GM19351 (cell line): ENCODE data around the gene PTGR2.
"Not testable (repeated sequence)": the region's sequence is repeated elsewhere in the genome, so short reads cannot be mapped to it uniquely, and the experiment has no call there.

Source experiments
- ATAC-seq: cut with Tn5 transposase; IDR thresholded peaks from one replicate; pipeline ENCODE4 v1.9.1; 2021; ENCODE audit warnings: mild to moderate bottlenecking, moderate library complexity; ENCODE audit not compliant: unreplicated experiment

The PTGR2 gene

DNA sequence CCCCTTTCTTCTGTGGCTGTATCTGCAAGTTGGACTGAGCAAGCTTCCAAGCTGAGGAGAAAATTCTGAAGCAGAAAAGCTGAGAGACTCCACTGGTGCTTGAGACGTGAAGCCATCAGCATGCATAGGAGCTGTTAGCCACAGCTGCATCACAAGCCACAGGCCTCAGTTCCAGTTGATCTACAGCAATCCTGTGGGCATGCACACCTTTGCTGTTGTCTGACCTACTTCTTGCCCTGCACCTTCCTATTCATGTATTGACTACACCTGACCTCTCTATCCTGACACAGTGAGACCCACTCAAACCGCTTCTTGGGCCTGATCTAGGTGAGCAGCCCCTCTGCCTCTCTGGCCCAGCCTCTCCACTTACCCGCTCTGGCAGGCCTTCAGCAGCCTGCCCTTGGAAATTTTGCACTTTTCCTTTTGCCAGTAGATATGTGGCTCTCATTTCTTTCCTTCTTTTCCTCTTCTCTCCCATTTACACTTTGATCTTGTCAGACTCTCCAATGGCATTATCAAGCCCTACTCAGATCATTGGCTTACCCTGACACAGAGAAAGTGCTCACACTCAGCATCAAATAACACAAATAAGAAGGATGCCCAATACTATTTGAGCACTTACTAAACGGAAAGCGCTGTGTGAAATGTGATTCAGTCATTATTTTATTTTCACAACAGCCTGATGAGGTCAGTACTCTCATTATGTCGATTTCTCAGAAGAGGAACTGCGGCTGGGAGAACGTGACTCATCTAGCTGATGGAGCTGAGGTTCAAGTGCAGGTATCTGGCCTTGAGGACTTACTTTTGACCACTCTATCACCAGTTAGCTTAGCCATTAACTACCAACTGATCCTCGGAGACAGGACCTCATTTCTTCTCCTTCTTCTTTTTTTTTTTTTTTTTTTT is 21.9 kb upstream of the PTGR2 start:
- ATAC-seq, result peak; percentile 81

DNA sequence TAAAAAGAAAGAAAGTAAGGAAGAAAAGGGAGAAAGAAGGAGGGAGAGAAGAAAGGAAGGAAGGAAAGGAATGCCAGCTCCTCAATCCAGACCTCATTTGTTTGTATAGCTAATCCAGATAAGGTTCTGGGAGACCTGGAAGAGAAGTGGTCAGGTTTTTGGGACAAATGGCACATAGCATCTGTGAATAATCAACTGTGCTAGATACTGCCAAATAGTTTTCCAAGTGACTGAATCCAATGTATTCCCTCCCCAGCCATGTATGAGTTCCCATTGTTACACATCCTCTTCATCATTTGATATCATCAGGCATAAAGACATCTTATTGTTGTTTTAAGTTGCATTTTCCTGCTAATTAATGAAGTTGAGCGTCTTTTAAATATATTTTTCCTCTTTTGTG is 18.6 kb upstream of the PTGR2 start:
- no peak for ATAC-seq

DNA sequence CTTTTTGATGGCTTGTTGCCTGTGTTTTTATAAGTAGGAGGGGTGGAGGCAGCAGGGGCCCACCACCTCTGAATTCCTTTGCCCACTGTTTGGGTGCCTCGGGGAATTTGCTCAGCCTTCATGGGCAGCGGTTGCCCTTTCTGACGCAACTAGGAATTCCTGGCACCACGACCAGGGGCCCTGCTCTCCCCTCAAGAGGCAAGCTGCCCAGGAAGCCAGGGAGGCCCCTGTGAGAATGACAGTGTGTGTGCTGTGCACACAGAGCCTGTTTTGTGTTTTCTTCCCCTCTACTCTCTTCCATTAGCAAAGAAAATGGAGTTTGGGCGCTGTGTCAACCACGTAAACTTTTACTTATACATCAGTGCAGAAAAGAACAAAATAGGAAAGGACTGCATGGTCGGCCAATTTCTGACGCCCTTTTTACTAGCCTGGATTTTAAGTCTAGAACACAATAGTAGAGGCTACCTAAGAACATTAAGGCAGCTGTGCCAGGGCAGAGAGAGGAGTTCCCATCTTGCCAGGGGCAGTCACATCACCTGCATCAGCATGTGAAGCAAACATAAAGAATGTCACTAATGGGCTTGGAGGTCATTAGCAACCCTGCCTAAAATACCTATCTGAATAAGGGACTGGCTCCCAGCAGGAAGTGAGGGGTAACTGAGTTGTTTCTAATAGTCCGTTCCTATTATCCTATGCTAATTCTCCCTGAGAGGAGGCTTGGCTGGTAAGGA is 17.9 kb upstream of the PTGR2 start:
- no peak for ATAC-seq

DNA sequence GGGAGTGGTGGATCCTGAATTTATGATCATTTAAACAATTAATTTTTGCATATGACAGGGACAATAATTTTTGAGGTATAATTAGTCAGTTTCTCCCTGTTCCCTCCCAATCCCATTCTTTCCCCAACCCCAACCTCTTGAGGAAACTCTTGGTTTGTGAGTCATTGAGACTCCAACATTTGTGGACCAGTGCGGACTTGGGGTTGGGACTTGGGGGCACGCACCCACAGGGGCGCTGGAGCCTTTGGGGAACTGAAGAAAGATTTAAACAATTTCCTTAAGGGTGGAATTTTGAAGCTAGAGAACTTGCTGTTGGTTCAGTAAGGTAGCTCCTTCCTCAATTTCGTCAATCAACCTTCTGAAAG is 17.4 kb upstream of the PTGR2 start:
- no peak for ATAC-seq

DNA sequence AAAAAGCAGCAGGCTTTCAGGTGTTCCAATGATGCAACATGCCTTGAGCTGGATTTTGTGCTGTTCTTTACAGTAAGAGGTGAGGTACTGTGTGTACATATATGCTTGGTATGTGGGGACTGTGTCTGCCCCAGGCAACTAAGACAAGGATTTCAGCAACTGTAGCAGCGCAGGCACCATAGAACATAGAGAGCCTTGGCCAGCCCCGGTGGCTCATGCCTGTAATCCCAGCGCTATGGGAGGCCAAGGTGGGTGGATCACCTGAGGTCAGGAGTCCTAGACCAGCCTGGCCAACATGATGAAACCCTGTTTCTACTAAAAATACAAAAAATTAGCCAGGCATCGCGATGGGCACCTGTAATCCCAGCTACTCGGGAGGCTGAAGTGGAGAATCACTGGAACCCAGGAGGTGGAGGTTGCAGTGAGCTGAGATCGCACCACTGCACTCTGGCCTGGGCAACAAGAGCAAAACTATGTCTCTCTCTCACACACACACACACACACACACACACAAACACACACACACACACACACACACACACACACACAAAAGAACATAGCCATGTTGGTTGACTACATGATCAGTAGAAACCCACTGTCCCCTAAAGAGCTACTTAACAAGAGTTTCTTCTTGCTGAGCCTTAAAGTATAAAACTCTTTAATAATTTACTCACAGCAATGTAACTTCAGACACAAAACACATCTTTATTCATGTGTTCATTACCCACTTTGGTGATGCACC is 13.2 kb upstream of the PTGR2 start:
- not testable (repeated sequence) for ATAC-seq

DNA sequence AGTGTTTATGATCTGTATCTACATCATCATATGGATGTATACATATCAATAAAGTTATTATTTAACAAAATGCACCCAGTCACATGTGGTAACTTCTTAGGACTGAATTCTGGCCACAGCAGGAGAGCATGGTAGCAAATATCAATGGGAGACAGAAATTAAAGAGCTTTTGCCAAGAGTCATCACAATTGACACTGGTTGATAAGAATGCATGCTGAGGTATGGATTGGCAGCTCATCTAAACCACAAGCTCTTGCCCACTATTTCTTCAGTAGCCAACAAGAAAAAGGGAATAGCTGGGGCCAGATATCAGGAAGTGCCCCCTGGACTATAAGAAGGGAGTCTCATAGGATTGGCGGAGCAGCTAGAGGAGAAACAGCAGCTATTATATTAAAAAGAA is 9.4 kb upstream of the PTGR2 start:
- no peak for ATAC-seq

DNA sequence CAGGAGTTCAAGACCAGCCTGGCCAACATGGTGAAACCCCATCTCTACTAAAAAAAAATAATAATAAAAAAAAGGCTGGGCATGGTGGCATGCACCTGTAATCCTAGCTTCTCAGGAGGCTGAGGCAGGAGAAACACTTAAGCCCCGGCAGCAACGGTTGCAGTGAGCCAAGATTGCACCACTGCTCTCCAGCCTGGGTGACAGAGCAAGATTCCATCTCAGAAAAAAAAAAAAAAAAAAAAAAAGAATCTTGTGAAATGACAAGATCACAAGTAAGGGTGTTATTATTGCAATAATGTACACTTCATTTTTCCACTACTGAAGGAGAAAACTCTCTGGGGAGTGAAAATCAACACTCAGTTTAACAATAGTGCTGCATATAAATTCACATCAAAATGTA is 8.8 kb upstream of the PTGR2 start:
- ATAC-seq, result no peak

DNA sequence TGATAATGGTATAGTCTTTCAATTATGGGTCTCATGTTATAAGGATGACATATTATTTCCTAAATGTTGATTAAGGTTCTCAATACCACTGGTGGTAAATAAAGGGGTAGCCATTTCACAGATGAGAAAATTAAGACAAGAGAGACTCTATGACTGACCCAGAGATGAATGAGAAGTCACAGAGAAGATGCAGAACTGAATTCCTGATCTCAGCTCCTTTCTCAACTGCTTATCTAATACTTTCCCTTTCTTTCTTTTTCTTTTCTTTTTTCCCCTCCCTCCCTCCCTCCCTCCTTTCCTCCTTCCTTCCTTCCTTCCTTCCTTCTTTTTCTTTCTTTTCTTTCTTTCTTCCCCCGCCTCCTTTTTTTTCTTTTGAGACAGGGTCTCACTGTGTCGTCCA is 8.3 kb upstream of the PTGR2 start:
- no peak for ATAC-seq

DNA sequence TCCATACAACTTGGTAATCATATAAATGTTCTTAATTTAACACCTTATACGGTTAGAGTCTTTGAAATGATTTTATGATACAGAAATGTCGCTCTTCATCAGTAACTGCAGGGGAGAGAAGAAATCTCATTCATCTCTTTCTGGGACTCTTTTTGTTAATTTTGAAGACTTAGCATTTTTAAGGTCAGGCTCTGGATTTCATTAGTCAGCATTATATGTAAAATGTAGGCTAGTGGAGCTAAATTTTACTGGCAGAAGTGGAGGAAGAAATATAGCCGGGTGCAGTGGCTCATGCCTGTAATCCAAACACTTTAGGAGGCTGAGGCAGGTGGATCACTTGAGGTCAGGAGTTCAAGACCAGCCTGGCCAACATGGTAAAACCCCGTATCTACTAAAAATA is 4.7 kb upstream of the PTGR2 start:
- ATAC-seq, result no peak

DNA sequence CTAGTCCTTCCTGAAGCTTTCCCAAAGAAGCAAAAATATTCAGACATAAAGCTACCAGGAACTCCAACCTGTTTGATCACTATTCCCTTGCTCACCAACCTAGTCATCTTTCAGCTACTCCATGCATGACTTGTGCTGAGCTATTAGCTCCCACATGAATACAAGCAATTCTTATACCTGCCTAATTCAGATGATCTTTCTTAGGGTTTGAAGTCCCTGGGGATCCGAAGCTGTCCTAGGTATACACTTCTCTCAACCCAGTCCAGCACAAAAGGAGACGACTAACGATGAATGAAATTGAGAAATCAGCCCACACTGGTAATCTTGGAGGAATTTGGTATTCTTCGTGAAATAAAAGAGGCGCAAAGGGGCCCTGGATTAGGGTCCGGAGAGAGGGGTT is 631 bp upstream of the PTGR2 start:
- ATAC-seq, result no peak

DNA sequence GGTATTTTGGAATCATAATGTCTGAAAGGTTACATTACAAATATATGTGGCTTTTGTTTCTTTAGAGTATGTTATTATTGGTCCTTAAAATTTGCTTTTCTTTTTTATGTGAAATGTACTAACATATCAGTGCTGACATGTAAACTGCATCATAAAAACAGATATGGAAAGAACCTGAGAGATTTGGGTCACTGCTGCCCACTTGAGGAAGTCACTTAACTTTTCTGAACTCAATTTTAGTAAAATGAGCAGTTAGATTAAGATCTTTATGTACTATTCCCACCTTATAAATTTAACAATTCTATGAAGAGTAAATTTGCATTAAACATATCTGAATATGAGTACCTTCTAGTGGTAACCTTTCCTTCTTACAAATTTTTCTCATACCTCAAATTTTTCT is 7.5 kb downstream of the PTGR2 start:
- no peak for ATAC-seq

DNA sequence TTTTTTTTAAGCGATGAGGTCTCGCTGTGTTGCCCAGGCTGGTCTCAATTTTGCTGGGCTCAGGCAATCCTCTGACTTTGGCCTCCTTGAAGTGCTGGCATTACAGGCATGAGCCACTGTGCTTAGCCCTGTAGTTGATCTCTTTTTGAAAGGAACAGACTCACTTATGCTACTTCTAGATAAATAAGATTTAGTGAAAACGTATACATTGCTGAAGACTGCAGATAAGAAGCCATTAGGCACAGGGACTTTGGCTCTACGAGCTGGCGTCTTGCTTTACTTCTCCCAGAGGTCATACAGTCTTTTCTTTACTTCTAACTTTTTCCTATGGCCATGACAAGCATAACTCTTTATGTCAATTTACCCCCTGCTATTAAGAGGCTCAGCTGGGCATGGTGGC is 9.4 kb downstream of the PTGR2 start:
- ATAC-seq, result no peak

DNA sequence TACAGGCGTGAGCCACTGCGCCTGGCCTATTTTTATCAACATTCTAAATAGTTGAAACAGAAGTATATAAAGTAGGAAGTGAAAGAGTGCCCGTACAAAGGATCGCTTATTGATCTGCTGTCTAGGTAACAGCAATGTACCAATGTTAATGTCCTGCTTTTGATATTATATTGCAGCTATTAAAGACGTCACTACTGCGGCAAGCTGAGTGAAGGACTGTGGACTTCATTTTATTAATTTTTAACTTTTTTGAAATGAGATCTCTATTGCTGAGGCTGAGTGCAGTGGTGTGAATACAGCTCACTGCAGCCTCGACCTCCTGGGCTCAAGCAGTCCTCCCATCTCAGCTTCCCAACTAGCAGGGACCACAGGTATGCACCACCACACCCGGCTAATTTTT is 10.8 kb downstream of the PTGR2 start:
- no peak for ATAC-seq

DNA sequence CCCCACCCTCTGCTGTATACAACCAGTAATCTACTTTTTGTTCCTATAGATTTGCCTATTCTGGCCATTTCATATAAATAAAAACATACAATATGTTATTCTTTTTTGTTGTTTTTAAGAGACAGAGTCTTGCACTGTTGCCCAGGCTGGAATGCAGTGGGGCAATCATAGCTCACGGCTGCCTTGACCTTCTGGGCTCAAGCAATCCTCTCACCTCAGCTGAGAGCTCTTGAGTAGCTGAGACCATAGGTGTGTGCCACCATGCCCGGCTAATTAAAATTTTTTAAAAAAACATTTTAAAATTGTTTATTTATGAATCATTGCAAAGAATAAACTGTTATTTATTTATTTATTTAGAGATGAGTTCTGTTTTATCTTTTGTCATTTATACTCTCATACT is 11.6 kb downstream of the PTGR2 start:
- no peak for ATAC-seq

DNA sequence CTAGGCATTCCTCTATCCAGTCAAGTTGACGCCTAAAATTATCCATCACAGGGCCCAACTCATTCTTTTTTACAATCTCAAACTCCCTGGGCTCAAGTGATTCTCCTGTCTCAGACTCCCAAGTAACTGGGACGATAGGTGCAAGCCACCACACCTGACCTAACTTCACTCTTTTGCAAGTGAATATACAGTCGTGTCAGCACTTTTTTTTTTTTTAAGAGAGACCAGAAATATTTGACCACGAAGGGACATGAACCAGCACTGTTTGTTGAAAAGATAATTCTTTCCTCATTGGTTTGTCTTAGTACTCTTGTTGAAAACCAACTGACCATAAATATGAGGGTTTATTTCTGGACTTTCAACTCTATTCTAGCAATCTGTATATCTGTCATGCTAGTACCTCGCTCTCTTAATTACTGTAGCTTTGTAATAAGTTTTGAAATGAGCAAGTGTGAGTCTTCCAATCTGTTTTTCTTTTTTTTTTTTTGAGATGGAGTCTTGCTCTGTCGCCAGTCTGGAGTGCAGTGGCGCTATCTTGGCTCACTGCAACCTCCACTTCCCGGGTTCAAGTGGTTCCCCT is 14.0 kb downstream of the PTGR2 start:
- ATAC-seq, result no peak

DNA sequence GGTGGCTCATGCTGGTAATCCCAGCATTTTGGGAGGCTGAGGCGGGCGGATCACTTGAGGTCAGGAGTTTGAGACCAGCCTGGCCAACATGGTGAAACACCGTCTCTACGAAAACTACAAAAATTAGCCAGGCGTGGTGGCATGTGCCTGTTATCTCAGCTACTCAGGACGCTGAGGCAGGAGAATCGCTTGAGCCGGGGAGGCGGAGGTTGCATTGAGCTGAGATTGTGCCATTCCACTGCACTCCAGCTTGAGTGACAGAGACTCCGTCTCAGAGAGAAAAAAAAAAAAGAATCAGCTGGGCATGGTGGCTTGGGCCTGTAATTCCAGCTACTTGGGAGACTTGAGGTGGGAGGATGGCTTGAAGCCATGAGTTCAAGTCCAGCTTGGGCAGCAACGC is 18.1 kb downstream of the PTGR2 start:
- not testable (repeated sequence) for ATAC-seq

DNA sequence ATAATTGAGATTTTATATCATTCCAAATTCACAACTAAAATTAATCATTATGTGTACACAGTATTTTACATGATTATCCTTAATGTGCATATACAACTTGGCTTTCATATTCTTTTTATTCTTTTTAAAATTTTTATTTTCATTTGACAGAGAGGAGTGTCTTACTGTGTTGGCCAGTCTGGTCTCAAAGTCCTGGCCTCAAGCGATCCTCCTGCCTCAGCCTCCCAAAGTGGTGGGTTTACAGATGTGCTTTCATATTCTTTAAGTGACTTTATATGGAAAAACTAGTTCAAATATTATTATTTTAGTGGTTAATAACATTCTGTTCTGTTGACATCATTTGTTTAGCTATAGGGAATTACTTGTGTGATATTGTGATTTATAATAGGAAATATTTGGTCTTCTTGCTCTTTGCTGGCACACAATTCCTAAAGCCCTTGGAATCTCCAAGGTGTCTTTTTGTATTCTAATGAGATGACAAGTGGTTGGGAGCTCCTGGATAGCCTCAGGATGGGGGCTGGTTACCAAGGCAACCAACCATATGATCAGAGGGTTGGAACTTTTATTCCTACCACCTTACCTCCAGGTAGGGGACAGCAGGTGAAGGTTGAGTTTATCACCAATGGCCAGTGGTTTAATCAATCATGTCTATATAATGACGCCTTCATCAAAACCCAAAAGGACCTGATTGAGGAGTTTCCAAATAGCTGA is 19.0 kb downstream of the PTGR2 start:
- ATAC-seq, result no peak

DNA sequence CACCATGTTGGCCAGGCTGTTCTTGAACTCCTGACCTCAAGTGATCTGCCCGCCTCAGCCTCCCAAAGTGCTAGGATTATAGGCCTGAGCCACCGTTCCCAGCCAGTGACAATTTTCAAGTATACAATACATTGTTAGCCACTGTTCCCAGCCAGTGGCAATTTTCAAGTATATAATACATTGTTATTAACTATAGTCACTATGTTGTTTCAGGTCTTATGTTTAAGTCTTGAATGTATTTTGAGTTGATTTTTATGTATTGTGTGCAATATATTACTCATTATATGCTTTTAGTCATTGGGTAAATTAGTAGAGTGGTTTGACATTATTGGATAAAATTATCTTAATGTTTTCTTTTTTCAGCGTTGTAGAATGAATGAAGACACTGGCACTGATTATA is 22.0 kb downstream of the PTGR2 start:
- no peak for ATAC-seq

DNA sequence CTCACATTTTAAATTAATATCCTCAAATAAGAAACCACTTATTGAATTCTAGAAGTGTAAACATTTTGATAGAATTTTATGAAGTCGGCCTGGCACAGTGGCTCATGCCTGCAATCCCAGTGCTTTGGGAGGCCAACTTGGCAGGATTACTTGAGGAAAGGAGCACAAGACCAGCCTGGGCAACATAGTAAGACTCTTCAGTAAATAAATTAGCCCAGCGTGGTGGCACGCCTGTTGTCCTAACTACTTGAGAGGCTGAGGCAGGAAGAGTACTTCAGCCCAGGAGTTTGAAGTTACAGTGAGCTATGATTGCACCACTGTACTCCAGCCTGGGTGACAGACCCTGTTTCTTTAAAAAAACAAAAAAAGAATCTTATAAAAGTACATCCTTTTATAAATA is 26.2 kb downstream of the PTGR2 start:
- ATAC-seq, result no peak

DNA sequence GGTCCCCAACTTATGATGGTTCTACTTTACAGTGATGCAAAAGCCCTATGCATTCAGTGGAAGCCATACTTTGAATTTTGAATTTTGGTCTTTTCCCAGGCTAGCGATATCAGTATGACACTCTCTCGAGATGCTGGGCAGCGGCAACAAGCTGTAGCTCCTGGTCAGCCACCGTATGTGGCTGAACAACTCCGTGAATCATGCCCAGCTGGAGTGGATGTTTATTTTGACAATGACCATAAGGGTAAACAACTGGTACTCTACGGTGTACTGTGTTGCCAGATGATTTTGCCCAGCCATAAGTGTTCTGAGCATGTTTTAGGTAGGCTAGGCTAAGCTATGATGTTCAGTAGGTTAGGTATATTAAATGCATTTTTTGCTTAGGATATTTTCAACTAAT is 26.8 kb downstream of the PTGR2 start:
- no peak for ATAC-seq

DNA sequence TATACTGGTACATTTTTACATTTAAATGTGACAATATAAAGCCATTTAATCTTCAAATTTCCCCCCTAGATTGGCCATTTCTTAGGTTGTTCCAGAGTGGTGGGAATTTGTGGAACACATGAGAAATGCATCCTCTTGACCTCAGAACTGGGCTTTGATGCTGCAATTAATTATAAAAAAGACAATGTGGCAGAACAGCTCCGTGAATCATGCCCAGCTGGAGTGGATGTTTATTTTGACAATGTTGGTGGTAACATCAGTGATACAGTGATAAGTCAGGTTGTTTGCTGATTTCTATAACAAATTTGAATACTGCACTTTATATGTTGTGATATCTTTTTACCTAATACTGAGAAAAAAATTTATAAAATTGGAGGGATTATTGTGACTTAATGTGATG is 27.4 kb downstream of the PTGR2 start:
- ATAC-seq, result no peak
